GM23248 (cell line): Measurements from ENCODE around the gene NFIL3.

Experiments
- EZH2 ChIP-seq: fragments of 200-600 bp; sonication (generic); IDR thresholded peaks from 2 replicates; pipeline ENCODE4 v1.6.1; 2018; ENCODE audit warnings: antibody characterized with exemption, mild to moderate bottlenecking; ENCODE audit not compliant: insufficient read depth, poor library complexity, severe bottlenecking
- EZH2phosphoT487 ChIP-seq: fragments of 200-600 bp; sonication (generic); IDR thresholded peaks from 2 replicates; pipeline ENCODE4 v1.6.1; 2018; ENCODE audit warnings: antibody characterized with exemption, moderate library complexity, mild to moderate bottlenecking, low read depth; ENCODE audit not compliant: insufficient read depth

- no peak for TF ChIP-seq EZH2
- TF ChIP-seq EZH2phosphoT487: no peak
Observed at GRCh38 chr9:91378695-91379127, 44.9 kb downstream of the NFIL3 start.
